Panc1 (cell line): Measurements from ENCODE around the gene ZG16.

Source experiments
- CTCF ChIP-seq: fragments of 450-650 bp; IDR thresholded peaks from 2 replicates; pipeline ENCODE4 v1.5.1; 2017; ENCODE audit warnings: mild to moderate bottlenecking
- POLR2AphosphoS5 ChIP-seq: IDR thresholded peaks from 2 replicates; pipeline ENCODE4 v1.6.1; 2012; ENCODE audit warnings: mild to moderate bottlenecking, low read depth, low read length, moderate library complexity
- TCF7L2 ChIP-seq: IDR thresholded peaks from 2 replicates; pipeline ENCODE4 v1.6.1; 2011; ENCODE audit warnings: mild to moderate bottlenecking, low read depth, low read length, inconsistent platforms

GRCh38 chr16:29791845-29792807 lies 14.1 kb downstream of the ZG16 start:
- TF ChIP-seq TCF7L2, result no peak
- no peak for TF ChIP-seq CTCF
- TF ChIP-seq POLR2AphosphoS5, result no peak
